Stimulated activated CD4-positive, alpha-beta T cell treated with anti-CD3 and anti-CD28 coated beads, Interleukin-12 subunit alpha, Interleukin-12 subunit beta, amount 100 ng/mL, for 48 hours (primary cell): ENCODE measurements around the gene PEX1.
"Not testable (repeated sequence)": the region's sequence is repeated elsewhere in the genome, so short reads cannot be mapped to it uniquely, and the experiment has no call there.

Source experiments
- DNase-seq, 3 donors: peaks; one replicate each; pipeline ENCODE4 v3.0.0-alpha.2; 2020; ENCODE audit warnings: low read depth in 2 of 3, low spot score in 1 of 3

Gene PEX1

DNA sequence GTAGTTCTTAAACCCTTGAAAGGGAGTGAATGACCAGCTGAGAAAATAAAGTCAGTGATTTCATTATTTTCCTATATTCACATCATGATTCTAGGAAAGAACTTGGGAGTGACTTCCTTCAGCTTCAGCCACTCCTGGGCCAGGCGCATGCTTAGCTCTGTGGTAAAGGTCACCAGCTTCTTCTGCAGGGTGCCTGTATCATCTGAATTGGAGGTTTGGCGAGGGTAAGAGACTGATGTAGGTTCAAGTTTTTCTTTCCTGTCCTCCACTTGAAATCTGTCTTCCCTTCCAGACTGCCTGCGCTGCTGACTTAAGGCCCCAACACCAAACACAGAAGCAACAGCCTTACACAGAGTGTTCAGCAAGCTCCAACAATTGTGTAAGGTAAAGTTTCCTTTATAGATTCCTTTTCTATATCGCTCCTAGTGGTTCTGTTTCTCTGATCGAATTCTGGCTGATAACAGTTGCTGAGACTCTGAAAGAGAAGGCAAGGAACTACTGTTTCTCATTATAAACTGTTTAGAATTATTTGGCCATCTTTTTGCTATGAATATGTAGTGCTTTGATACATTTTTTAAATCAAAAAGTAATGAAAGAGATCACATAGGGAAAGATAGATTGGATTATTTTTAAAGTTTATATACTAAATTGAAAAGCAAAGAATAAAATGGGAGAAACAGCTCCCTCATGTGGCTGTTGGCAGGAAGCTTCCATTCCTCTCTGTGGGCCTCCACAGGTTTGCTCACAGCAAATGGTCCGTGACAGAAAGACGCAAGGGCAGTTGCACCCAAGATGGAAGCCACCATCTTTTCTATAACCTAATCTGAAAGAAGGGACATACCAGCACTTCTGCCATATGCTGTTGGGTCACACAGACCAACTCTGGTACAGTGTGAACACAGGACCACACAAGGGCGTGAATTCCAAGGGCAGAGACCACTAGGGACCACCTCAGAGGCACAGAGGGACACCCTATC lies 67.0 kb downstream of the PEX1 start:
- DNase-seq, result peak in 2 of 3 donors; percentile 8 to 17

DNA sequence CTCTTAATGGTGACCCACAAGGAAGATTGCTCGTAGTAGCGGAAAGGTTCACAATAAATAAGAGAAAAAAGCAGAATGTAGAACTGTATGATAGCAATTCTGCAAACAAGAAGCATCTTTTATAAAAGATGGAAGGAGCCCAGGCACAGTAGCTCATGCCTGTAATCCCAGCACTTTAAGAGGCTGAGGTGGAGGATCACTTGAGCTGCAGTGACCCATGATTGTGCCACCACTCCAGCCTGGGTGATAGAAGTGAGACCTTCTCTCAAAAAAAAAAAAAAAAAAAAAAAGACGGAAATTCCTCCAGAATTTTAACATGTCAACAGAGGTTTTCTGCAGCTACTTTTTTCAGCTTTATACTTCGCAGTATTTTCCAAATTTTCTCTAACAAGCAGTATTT lies 67.8 kb downstream of the PEX1 start:
- DNase-seq, result no peak

DNA sequence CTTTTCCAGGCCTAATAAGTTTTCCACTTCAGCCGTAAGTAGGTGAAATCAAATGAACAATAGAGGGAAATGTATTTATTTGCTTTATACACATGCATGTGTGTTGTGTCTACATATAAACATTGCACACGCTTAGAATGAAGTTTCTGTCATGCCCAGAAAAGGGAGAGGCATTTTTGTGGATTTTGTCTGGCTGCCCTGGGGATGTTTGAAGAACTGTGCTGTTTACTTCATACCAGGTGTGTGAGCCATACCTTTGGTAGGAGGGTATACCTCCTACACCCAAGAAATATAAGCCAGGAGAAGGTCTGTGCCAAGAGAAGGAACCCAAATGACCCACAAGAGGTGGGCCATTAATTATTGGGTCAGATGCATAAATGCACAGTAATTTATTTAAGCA lies 68.2 kb downstream of the PEX1 start:
- DNase-seq, result no peak

DNA sequence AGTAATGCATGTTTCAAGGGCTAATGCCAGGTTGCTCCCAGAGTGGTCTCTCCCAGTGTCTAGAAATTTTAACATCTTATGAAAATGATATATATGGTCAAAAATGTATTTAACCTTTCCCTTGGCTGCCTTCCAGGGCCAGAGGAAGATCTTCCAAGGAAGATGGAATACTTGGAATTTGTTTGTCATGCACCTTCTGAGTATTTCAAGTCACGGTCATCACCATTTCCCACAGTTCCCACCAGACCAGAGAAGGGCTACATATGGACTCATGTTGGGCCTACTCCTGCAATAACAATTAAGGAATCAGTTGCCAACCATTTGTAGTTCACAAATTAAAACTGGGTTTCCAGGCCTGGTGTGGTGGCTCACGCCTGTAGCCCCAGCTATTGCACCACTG lies 72.1 kb downstream of the PEX1 start:
- DNase-seq, result no peak

DNA sequence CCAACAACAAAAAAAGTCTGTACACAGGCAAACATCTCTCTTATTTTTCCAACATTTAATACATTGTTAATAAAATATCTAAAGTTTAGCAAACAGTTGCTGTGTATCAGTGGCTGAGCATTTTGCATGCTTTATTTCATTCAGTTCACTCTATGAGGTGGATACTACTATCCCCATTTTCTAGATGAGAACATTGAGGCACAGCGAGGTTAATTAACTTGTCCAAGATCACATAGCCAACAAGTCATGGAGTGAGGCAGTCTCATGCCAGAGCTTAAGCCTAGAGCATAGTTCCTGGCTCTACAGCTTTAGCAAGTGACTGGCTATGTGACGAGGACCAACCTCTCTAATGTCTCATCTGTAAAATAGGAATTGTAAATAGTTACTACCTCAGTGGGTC lies 76.7 kb downstream of the PEX1 start:
- DNase-seq, result no peak

DNA sequence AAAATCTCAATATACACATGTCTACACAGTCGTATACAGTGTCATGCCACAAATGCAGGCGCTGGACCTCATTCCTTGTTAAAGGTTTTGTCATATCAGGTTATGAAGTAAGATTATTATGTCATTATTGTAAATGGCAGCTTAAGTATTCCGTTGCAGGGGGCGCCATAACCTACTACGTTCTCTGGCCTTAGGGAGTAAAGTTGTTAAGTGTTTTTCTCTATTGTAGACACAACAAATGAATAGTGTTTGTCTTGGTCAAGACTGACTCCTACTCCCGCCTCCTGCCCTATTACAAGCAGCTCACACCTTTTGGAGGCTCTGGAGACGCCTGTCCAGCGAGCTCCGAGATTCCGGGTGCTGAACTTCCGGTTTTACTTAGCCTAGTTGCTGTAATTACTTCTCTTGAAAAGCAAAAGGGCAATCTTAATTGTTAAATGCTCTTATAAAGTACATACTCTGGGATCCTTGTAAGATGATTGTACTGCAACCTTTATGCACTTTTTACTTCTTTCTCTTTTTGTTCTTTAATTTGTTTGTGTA lies 80.0 kb downstream of the PEX1 start:
- DNase-seq, result peak in 2 of 3 donors; percentile 33 to 46

DNA sequence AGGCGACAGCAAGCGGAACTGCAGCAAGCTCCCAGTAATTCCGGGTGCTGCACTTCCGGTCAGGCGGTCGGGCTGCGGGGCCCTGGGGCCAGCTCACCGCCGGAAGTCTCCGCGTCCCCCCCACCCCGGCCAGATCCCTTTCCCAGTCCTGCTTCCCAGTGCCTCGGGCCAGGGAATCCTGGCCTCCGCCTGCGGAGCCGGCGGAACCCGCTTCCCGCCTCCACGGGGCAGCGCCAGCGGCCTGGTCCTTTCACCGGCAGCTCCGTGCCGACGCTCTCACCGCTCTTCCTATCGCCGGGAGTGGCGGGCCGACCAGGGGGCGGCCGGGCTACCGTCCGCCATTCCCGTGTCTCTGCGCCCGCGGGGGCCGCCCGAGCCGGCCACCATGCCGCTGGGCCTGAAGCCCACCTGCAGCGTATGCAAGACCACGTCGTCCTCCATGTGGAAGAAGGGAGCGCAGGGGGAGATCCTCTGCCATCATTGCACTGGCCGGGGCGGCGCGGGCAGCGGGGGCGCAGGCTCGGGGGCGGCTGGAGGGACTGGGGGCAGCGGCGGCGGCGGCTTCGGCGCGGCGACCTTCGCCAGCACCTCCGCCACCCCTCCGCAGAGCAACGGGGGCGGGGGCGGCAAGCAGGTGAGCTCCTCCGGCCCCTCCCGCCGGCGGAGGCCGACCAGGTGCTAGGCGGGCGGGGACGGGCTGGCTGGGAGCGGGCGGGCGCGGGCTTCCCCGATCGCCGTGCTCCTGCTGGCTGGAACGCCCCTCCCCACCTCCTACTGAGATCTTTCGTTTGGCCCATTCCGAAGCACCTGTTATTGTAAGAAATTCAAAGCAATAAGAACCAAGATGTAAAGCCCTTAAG lies 80.7 kb downstream of the PEX1 start, which contains the start of gene GATAD1:
Gene GATAD1, plus strand, starts transcription at position 138 of the 860 bp plus-strand sequence. Its CDS starts 248 bp downstream, at position 386.
- DNase-seq, result peak; percentile 67 to 84 (median 75)

DNA sequence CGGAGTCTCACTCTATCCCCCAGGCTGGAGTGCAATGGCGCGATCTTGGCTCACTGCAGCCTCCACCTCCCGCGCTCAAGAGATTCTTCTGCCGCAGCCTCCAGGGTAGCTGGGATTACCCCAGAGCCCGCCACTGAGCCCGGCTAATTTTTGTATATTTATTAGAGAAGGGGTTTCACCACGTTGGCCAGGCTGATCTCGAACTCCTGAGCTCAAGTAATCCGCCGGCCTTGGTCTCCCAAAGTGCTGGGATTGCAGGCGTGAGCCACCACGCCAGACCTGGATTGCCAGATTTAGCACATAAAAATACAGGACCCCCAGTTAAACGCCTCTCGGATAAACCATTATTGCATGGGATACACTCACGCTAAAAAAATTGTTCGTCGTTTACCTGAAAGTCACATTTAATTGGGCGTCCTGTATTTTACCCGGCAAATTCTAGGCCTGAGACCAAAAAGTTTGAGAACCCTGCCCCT lies 81.4 kb downstream of the PEX1 start:
- DNase-seq, result no peak

DNA sequence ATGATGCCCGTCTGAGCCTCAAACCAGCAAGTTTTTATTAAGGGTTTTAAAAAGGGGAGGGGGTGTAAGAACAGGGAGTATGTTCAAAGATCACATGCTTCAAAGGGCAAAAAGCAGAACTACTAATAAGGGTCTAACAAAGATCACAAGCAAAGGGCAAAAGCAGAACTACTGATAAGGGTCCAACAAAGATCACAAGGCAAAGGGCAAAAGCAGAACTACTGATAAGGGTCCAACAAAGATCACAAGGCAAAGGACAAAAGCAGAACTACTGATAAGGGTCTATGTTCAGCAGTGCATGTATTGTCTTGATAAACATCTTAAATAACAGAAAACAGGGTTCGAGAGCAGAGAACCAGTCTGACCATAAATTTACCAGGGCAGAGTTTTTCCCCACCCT lies 85.6 kb downstream of the PEX1 start:
- DNase-seq, result not testable (repeated sequence)

DNA sequence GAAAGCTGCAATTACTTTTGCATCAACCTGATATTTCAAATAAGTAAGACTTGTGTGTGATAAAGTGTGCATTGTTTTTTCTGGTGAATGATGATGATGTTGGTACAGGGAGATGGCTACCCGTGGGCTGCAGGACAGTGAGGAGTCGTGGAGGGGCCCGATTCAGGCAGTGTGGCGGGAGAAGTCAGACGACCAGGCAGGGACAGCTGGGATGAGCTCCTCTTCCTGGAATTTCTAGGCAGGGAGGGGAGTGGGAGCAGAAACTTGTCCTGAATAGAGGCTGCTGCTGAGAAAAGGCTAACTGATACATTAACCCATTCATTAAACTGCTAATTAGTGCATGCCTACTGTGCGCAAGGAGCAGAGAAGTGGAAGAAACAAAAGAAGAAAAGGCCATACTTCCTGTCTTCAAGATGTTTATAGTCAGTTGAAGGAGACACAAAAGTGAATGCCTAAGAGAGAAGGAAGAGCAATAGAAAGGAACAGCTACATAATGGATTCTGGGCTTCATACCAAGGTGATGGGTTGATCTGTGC lies 90.3 kb downstream of the PEX1 start:
- no peak for DNase-seq
